Measurements from ENCODE around the gene KATNAL2.
"Not testable (repeated sequence)": the region's sequence is repeated elsewhere in the genome, so short reads cannot be mapped to it uniquely, and the experiment has no call there.

The KATNAL2 gene

GRCh38 chr18:46964579-46965293, 47.3 kb downstream of the KATNAL2 start:
- H3K9ac ChIP-seq (ENCODE audit: low read depth in 1 of 2, low read length in 2 of 2); H3K4me1 ChIP-seq (ENCODE audit: control insufficient read depth in 2 of 2, insufficient read depth in 2 of 2, low read length in 2 of 2); H3K27me3 ChIP-seq (ENCODE audit: control insufficient read depth in 2 of 2, insufficient read depth in 2 of 2, low read length in 2 of 2); H3K27ac ChIP-seq (ENCODE audit: low read depth in 2 of 2, low read length in 2 of 2); H3K4me3 ChIP-seq (ENCODE audit: low read length in 2 of 2); H3K9me3 ChIP-seq (ENCODE audit: control insufficient read depth in 2 of 2, low read length in 2 of 2); H3K36me3 ChIP-seq (ENCODE audit: control insufficient read depth in 2 of 2, insufficient read depth in 2 of 2, low read length in 2 of 2): not testable (repeated sequence)

- not testable (repeated sequence) for H3K4me3 ChIP-seq (ENCODE audit: low read length in 2 of 2); H3K4me1 ChIP-seq (ENCODE audit: control insufficient read depth in 2 of 2, insufficient read depth in 2 of 2, low read length in 2 of 2); H3K27ac ChIP-seq (ENCODE audit: low read depth in 2 of 2, low read length in 2 of 2); H3K36me3 ChIP-seq (ENCODE audit: control insufficient read depth in 2 of 2, insufficient read depth in 2 of 2, low read length in 2 of 2); H3K9ac ChIP-seq (ENCODE audit: low read depth in 1 of 2, low read length in 2 of 2); H3K27me3 ChIP-seq (ENCODE audit: control insufficient read depth in 2 of 2, insufficient read depth in 2 of 2, low read length in 2 of 2); H3K9me3 ChIP-seq (ENCODE audit: control insufficient read depth in 2 of 2, low read length in 2 of 2)
These were observed 48.9 kb downstream of the KATNAL2 start for GRCh38 chr18:46966266-46966665.

- H3K36me3 ChIP-seq (ENCODE audit: control insufficient read depth in 2 of 2, insufficient read depth in 2 of 2, low read length in 2 of 2); H3K4me1 ChIP-seq (ENCODE audit: control insufficient read depth in 2 of 2, insufficient read depth in 2 of 2, low read length in 2 of 2); H3K9ac ChIP-seq (ENCODE audit: low read depth in 1 of 2, low read length in 2 of 2); H3K27me3 ChIP-seq (ENCODE audit: control insufficient read depth in 2 of 2, insufficient read depth in 2 of 2, low read length in 2 of 2); H3K9me3 ChIP-seq (ENCODE audit: control insufficient read depth in 2 of 2, low read length in 2 of 2); H3K27ac ChIP-seq (ENCODE audit: low read depth in 2 of 2, low read length in 2 of 2); H3K4me3 ChIP-seq (ENCODE audit: low read length in 2 of 2): not testable (repeated sequence)
These were observed 52.1 kb downstream of the KATNAL2 start for GRCh38 chr18:46969551-46969950.

- H3K9me3 ChIP-seq (ENCODE audit: control insufficient read depth in 2 of 2, low read length in 2 of 2); H3K36me3 ChIP-seq (ENCODE audit: control insufficient read depth in 2 of 2, insufficient read depth in 2 of 2, low read length in 2 of 2); H3K4me1 ChIP-seq (ENCODE audit: control insufficient read depth in 2 of 2, insufficient read depth in 2 of 2, low read length in 2 of 2); H3K27me3 ChIP-seq (ENCODE audit: control insufficient read depth in 2 of 2, insufficient read depth in 2 of 2, low read length in 2 of 2); H3K9ac ChIP-seq (ENCODE audit: low read depth in 1 of 2, low read length in 2 of 2); H3K4me3 ChIP-seq (ENCODE audit: low read length in 2 of 2); H3K27ac ChIP-seq (ENCODE audit: low read depth in 2 of 2, low read length in 2 of 2): not testable (repeated sequence)
These were observed 102.5 kb downstream of the KATNAL2 start for GRCh38 chr18:47019870-47020269.

GRCh38 chr18:47020757-47021156, 103.4 kb downstream of the KATNAL2 start:
- not testable (repeated sequence) for H3K4me3 ChIP-seq (ENCODE audit: low read length in 2 of 2); H3K27me3 ChIP-seq (ENCODE audit: control insufficient read depth in 2 of 2, insufficient read depth in 2 of 2, low read length in 2 of 2); H3K27ac ChIP-seq (ENCODE audit: low read depth in 2 of 2, low read length in 2 of 2); H3K9ac ChIP-seq (ENCODE audit: low read depth in 1 of 2, low read length in 2 of 2); H3K9me3 ChIP-seq (ENCODE audit: control insufficient read depth in 2 of 2, low read length in 2 of 2); H3K36me3 ChIP-seq (ENCODE audit: control insufficient read depth in 2 of 2, insufficient read depth in 2 of 2, low read length in 2 of 2); H3K4me1 ChIP-seq (ENCODE audit: control insufficient read depth in 2 of 2, insufficient read depth in 2 of 2, low read length in 2 of 2)

- not testable (repeated sequence) for H3K4me3 ChIP-seq (ENCODE audit: low read length in 2 of 2); H3K36me3 ChIP-seq (ENCODE audit: control insufficient read depth in 2 of 2, insufficient read depth in 2 of 2, low read length in 2 of 2); H3K9ac ChIP-seq (ENCODE audit: low read depth in 1 of 2, low read length in 2 of 2); H3K9me3 ChIP-seq (ENCODE audit: control insufficient read depth in 2 of 2, low read length in 2 of 2); H3K27me3 ChIP-seq (ENCODE audit: control insufficient read depth in 2 of 2, insufficient read depth in 2 of 2, low read length in 2 of 2); H3K27ac ChIP-seq (ENCODE audit: low read depth in 2 of 2, low read length in 2 of 2); H3K4me1 ChIP-seq (ENCODE audit: control insufficient read depth in 2 of 2, insufficient read depth in 2 of 2, low read length in 2 of 2)
These were observed 105.4 kb downstream of the KATNAL2 start for GRCh38 chr18:47022821-47023220.

GRCh38 chr18:47023769-47024465, 106.5 kb downstream of the KATNAL2 start:
- not testable (repeated sequence) for H3K4me1 ChIP-seq (ENCODE audit: control insufficient read depth in 2 of 2, insufficient read depth in 2 of 2, low read length in 2 of 2)

GRCh38 chr18:47025557-47026174, 108.3 kb downstream of the KATNAL2 start:
- H3K4me3 ChIP-seq (ENCODE audit: low read length in 2 of 2); H3K27ac ChIP-seq (ENCODE audit: low read depth in 2 of 2, low read length in 2 of 2): not testable (repeated sequence)

More at GRCh38 chr18:47023769-47024465, 106.5 kb downstream of the KATNAL2 start:
- not testable (repeated sequence) for H3K4me3 ChIP-seq (ENCODE audit: low read length in 2 of 2); H3K36me3 ChIP-seq (ENCODE audit: control insufficient read depth in 2 of 2, insufficient read depth in 2 of 2, low read length in 2 of 2); H3K27me3 ChIP-seq (ENCODE audit: control insufficient read depth in 2 of 2, insufficient read depth in 2 of 2, low read length in 2 of 2); H3K9ac ChIP-seq (ENCODE audit: low read depth in 1 of 2, low read length in 2 of 2); H3K27ac ChIP-seq (ENCODE audit: low read depth in 2 of 2, low read length in 2 of 2); H3K9me3 ChIP-seq (ENCODE audit: control insufficient read depth in 2 of 2, low read length in 2 of 2)

GRCh38 chr18:47028738-47029137, 111.3 kb downstream of the KATNAL2 start:
- not testable (repeated sequence) for H3K27me3 ChIP-seq (ENCODE audit: control insufficient read depth in 2 of 2, insufficient read depth in 2 of 2, low read length in 2 of 2); H3K36me3 ChIP-seq (ENCODE audit: control insufficient read depth in 2 of 2, insufficient read depth in 2 of 2, low read length in 2 of 2); H3K27ac ChIP-seq (ENCODE audit: low read depth in 2 of 2, low read length in 2 of 2); H3K4me3 ChIP-seq (ENCODE audit: low read length in 2 of 2); H3K4me1 ChIP-seq (ENCODE audit: control insufficient read depth in 2 of 2, insufficient read depth in 2 of 2, low read length in 2 of 2); H3K9me3 ChIP-seq (ENCODE audit: control insufficient read depth in 2 of 2, low read length in 2 of 2); H3K9ac ChIP-seq (ENCODE audit: low read depth in 1 of 2, low read length in 2 of 2)

More at GRCh38 chr18:47025557-47026174, 108.3 kb downstream of the KATNAL2 start:
- H3K4me1 ChIP-seq (ENCODE audit: control insufficient read depth in 2 of 2, insufficient read depth in 2 of 2, low read length in 2 of 2); H3K36me3 ChIP-seq (ENCODE audit: control insufficient read depth in 2 of 2, insufficient read depth in 2 of 2, low read length in 2 of 2); H3K9me3 ChIP-seq (ENCODE audit: control insufficient read depth in 2 of 2, low read length in 2 of 2); H3K9ac ChIP-seq (ENCODE audit: low read depth in 1 of 2, low read length in 2 of 2); H3K27me3 ChIP-seq (ENCODE audit: control insufficient read depth in 2 of 2, insufficient read depth in 2 of 2, low read length in 2 of 2): not testable (repeated sequence)

GRCh38 chr18:47029684-47030353, 112.4 kb downstream of the KATNAL2 start:
- not testable (repeated sequence) for H3K27me3 ChIP-seq (ENCODE audit: control insufficient read depth in 2 of 2, insufficient read depth in 2 of 2, low read length in 2 of 2); H3K9ac ChIP-seq (ENCODE audit: low read depth in 1 of 2, low read length in 2 of 2); H3K27ac ChIP-seq (ENCODE audit: low read depth in 2 of 2, low read length in 2 of 2)

More at GRCh38 chr18:47029684-47030353, 112.4 kb downstream of the KATNAL2 start:
- H3K4me3 ChIP-seq (ENCODE audit: low read length in 2 of 2); H3K4me1 ChIP-seq (ENCODE audit: control insufficient read depth in 2 of 2, insufficient read depth in 2 of 2, low read length in 2 of 2); H3K9me3 ChIP-seq (ENCODE audit: control insufficient read depth in 2 of 2, low read length in 2 of 2); H3K36me3 ChIP-seq (ENCODE audit: control insufficient read depth in 2 of 2, insufficient read depth in 2 of 2, low read length in 2 of 2): not testable (repeated sequence)
